ENCODE results near the gene CCDC92. TPM values are rescaled to one million over a fixed set of nuclear protein-coding genes. Genes with fewer than 3 reads are reported as not detected.
A peak's percentile ranks its signal among the peaks of the same experiment; 100 is the strongest.

The CCDC92 gene
- total RNA-seq, 1 donor from 2014 or later: 21.2 TPM

DNA sequence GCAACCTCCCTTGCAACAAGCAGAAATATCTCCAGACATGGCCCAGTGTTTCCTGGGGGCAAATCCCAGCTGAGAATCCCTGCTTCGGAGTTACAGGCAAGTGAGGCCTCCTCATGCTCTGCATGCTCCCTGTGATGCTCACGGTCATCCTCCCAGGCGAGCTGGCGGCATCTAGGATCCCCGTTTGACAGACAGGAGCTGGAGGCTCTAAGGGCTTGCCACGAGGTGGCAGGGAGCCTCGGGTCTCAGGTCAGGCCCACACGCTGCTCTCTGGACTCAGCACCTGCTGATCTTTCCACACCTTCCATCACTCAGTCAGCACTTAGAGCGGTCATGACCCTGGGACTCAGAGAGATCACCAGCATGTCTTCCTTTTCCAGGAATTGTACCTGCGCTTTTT lies 79.8 kb downstream of the CCDC92 start:
- ATAC-seq: no peak

DNA sequence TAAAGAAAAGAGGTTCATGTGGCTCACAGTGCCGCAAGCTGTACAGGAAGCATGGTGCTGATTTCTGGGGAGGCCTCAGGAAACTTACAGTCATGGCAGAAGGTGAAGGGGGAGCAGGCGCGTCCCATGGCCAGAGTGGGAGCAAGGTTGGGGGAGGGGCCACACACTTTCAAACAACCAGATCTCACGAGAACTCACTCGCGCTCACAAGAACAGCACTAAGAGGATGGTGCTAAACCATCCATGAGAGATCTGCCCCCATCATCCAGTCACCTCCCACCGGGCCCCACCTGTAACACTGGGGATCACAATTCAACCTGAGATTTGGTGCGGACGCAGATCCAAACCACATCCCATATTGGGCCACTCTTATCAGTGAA lies 80.5 kb downstream of the CCDC92 start:
- no peak for DNase-seq (ENCODE audit: low spot score)

More for the DNA sequence above, 79.8 kb downstream of the CCDC92 start:
- DNase-seq (ENCODE audit: low spot score): no peak

GRCh38 chr12:123891516-123892179 lies 81.0 kb downstream of the CCDC92 start:
- DNase-seq (ENCODE audit: low spot score) (no peak), ATAC-seq (no peak)

More for the DNA sequence above, 80.5 kb downstream of the CCDC92 start:
- ATAC-seq: no peak

- no peak for DNase-seq (ENCODE audit: low spot score)
- no peak for ATAC-seq
These were observed 81.6 kb downstream of the CCDC92 start for GRCh38 chr12:123891011-123891410.

DNA sequence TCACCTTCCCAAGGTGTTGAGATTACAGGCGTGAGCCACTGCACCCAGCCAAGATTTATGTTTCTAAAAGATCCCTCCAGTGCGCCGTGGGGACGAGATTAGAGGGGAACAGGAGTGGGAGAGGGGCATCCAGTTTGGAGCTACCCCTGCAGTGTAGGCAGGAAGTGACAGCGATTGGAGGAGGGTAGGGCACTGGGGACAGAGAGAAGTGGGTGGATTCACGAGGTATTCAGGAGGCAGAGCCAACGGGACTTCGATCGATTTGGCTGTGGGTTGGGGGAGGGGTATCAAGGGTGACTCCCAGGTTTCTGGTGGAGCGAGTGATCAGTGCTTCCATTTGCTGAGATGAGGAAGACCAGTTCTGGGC lies 82.1 kb downstream of the CCDC92 start:
- no peak for DNase-seq (ENCODE audit: low spot score)
- peak; percentile 77 for ATAC-seq

DNA sequence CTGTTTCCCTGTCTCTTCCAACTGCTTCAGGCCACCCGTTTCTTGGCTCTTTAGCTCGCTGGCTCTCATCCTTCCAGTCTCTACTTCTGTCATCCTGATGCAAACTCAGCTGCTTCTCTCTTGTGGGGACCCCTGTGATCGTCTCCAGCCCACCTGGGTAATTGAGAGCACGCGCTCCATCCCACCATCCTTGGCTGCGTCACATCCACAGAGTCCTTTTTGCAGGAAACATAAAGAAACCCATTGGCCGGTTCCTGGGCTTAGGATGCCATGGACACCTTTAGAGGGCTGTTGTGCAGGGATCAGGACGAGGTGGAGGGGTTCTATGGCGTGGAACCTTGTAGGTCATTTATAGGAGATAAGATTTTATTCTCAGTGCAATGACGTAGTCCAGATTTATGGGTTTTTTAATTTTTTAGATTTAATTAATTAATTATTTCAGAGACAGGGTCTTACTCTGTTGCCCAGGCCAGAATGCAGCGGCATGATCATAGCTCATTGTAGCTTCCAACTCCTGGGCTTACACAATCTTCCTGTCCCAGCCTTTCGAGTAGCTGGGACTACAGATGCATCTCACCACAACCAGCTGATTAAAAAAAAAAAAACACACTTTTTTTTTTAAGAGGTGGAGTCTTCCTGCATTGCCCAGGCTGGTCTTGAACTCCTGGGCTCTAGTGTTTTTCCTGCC lies 82.6 kb downstream of the CCDC92 start:
- no peak for DNase-seq (ENCODE audit: low spot score)
- peak; percentile 23 for ATAC-seq

- no peak for DNase-seq (ENCODE audit: low spot score)
- ATAC-seq: no peak
These were observed 83.6 kb downstream of the CCDC92 start for GRCh38 chr12:123888989-123889388.

DNA sequence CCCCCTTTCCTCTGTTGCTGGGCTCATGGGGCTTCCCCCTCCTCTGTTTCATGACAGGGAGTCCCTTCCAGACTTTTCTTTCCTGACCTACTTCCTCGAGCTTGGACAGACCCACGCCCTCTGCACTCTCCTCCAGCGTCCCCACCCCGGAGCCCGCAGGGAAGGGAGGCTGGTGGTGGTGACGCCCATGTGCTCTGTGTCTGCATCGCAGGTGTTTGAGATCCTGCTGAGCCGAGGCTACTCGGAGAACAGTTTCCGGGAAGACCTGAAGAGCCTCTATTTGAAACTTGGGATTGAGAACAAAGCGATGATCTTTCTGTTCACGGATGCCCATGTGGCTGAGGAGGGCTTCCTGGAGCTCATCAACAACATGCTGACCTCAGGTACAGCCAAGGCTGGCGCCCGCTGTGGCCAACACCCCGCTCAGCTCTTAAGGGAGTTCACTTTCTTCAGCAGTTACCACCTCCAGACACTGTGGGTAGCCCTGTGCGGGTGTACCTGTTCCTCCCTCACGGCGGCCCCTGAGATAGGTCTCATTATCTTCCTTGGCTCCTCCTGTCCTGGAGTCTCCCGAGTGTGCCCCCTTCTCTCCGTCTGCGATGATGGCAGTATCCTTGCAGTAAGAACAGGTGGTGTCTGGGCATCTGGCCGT lies 85.6 kb downstream of the CCDC92 start:
- no peak for ATAC-seq
- DNase-seq (ENCODE audit: low spot score): no peak

DNA sequence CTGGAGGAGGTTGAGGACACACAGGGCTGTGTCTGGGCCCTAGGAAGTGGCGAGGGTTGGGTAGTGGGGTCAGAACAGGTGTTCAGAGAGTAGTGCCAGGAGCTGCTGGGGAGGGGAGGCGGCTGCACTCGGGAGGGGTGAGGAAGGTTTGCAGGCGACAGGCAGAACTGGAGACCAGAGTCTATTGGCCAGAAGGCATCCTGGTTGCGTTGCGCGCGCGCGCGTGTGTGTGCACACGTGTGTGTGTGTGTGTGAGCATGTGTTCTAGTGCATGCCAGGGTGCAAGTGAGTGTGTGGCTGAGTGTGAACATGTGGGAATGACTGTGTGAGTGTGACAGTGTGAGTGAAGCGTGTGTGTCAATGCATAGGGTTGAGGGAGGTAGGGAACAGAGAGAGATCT lies 86.4 kb downstream of the CCDC92 start:
- DNase-seq (ENCODE audit: low spot score) (no peak), ATAC-seq (no peak)

Other genes with a start within 250 kb of the CCDC92 start
- gene DNAH10, start 210.5 kb downstream of the CCDC92 start, total RNA-seq: 0.28 TPM
- gene ZNF664, start 384 bp upstream of the CCDC92 start, total RNA-seq: 44.5 TPM